ENCODE results near the gene PIN4. TPM values are rescaled to one million over a fixed set of nuclear protein-coding genes. Genes with fewer than 3 reads are reported as not detected.

The PIN4 gene
- polyA plus RNA-seq, 1 donor from 2014 or later, result 49.3 TPM

DNA sequence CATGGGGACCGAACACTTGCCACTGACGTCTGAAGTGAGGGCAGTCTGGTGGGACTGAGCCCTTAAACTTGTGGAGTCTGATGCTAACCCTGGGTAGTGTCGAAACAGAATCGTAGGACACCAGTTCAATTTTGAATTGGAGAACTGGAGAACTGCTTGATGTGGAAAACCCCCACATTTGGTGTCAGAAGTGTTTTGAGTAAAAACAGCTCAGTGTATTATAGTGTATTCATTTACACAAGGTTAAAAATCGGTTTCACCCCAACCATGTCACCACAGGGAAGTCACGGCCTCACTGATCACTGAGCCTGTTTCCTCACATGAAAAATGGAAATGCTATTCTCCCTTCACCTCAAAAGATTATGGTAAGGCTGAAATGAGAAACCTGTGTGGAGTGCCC lies 21.9 kb downstream of the PIN4 start:
- H3K27me3 ChIP-seq (ENCODE audit: insufficient read depth, low read depth, low read length), result no peaks in the 10 kb centered on the region
- no peaks in the 10 kb centered on the region for H3K9me3 ChIP-seq (ENCODE audit: low read length)

DNA sequence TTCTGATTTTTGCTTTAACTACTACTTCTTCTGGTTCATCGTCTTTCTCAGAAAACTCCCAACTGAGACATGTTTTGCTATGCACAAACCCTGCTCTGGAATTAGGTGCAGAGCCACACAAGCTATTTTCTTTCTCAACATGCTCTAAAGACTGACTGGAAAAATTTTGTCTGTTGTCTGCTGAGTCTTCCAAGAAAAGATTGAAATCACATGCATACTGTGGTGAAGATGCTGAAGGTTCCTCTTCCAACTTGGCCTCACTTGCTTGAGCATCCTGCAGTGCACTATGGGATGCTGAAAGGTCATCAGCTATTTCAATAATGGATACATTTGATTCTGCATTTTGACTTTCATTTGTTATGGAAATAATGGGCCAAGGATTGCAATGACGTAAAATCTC lies 24.1 kb downstream of the PIN4 start:
- Histone ChIP-seq H4K20me1 (ENCODE audit: insufficient read depth) (no peaks in the 10 kb centered on the region), H3K9me3 (ENCODE audit: low read length) (no peaks in the 10 kb centered on the region), H3K4me3 (ENCODE audit: low read length) (no peak overlapping the region), H3K27me3 (ENCODE audit: insufficient read depth, low read depth, low read length) (no peaks in the 10 kb centered on the region), H2AFZ (ENCODE audit: low read depth, low read length) (no peak overlapping the region), H3K79me2 (replicated peaks; ENCODE audit: insufficient read depth, low read length) (no peaks in the 10 kb centered on the region), H3K9me2 (ENCODE audit: insufficient read depth, low read length) (no peaks in the 10 kb centered on the region), H3K9ac (ENCODE audit: low read length) (no peak overlapping the region), H3K36me3 (ENCODE audit: insufficient read depth, low read length) (no peaks in the 10 kb centered on the region), H3K4me2 (ENCODE audit: low read length) (no peak overlapping the region), H3F3A (ENCODE audit: insufficient read depth, low read length, poor library complexity, severe bottlenecking) (no peaks in the 10 kb centered on the region), H3K27ac (ENCODE audit: low read length) (no peak overlapping the region)
- TF ChIP-seq EZH2 (IDR thresholded peaks at IDR 0.05; ENCODE audit: borderline replicate concordance, insufficient read depth, low read length, poor library complexity, severe bottlenecking) (no peak), RAD21 (conservative IDR thresholded peaks at IDR 0.05) (no peak), MXI1 (conservative IDR thresholded peaks at IDR 0.05; ENCODE audit: poor library complexity, severe bottlenecking) (no peak), EP300 (conservative IDR thresholded peaks at IDR 0.05; ENCODE audit: poor library complexity, severe bottlenecking) (no peak), POLR2AphosphoS5 (IDR thresholded peaks at IDR 0.05) (no peak), SMC3 (conservative IDR thresholded peaks at IDR 0.05; ENCODE audit: poor library complexity) (no peak), TAF1 (IDR thresholded peaks at IDR 0.05; ENCODE audit: low read depth) (no peak)
- TF ChIP-seq, protein P1, sequence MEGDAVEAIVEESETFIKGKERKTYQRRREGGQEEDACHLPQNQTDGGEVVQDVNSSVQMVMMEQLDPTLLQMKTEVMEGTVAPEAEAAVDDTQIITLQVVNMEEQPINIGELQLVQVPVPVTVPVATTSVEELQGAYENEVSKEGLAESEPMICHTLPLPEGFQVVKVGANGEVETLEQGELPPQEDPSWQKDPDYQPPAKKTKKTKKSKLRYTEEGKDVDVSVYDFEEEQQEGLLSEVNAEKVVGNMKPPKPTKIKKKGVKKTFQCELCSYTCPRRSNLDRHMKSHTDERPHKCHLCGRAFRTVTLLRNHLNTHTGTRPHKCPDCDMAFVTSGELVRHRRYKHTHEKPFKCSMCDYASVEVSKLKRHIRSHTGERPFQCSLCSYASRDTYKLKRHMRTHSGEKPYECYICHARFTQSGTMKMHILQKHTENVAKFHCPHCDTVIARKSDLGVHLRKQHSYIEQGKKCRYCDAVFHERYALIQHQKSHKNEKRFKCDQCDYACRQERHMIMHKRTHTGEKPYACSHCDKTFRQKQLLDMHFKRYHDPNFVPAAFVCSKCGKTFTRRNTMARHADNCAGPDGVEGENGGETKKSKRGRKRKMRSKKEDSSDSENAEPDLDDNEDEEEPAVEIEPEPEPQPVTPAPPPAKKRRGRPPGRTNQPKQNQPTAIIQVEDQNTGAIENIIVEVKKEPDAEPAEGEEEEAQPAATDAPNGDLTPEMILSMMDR (IDR thresholded peaks at IDR 0.05; ENCODE audit: poor library complexity, severe bottlenecking), result no peak
- TF ChIP-seq, protein P2, sequence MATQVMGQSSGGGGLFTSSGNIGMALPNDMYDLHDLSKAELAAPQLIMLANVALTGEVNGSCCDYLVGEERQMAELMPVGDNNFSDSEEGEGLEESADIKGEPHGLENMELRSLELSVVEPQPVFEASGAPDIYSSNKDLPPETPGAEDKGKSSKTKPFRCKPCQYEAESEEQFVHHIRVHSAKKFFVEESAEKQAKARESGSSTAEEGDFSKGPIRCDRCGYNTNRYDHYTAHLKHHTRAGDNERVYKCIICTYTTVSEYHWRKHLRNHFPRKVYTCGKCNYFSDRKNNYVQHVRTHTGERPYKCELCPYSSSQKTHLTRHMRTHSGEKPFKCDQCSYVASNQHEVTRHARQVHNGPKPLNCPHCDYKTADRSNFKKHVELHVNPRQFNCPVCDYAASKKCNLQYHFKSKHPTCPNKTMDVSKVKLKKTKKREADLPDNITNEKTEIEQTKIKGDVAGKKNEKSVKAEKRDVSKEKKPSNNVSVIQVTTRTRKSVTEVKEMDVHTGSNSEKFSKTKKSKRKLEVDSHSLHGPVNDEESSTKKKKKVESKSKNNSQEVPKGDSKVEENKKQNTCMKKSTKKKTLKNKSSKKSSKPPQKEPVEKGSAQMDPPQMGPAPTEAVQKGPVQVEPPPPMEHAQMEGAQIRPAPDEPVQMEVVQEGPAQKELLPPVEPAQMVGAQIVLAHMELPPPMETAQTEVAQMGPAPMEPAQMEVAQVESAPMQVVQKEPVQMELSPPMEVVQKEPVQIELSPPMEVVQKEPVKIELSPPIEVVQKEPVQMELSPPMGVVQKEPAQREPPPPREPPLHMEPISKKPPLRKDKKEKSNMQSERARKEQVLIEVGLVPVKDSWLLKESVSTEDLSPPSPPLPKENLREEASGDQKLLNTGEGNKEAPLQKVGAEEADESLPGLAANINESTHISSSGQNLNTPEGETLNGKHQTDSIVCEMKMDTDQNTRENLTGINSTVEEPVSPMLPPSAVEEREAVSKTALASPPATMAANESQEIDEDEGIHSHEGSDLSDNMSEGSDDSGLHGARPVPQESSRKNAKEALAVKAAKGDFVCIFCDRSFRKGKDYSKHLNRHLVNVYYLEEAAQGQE (IDR thresholded peaks at IDR 0.05; ENCODE audit: borderline replicate concordance), result no peak

More for the DNA sequence above, 21.9 kb downstream of the PIN4 start:
- Histone ChIP-seq H3F3A (ENCODE audit: insufficient read depth, low read length, poor library complexity, severe bottlenecking) (no peaks in the 10 kb centered on the region), H2AFZ (ENCODE audit: low read depth, low read length) (no peak overlapping the region), H3K9ac (ENCODE audit: low read length) (no peak overlapping the region), H3K27ac (ENCODE audit: low read length) (no peak overlapping the region), H3K4me3 (ENCODE audit: low read length) (no peak overlapping the region), H4K20me1 (ENCODE audit: insufficient read depth) (no peaks in the 10 kb centered on the region), H3K4me2 (ENCODE audit: low read length) (no peak overlapping the region), H3K79me2 (replicated peaks; ENCODE audit: insufficient read depth, low read length) (no peaks in the 10 kb centered on the region), H3K9me2 (ENCODE audit: insufficient read depth, low read length) (no peaks in the 10 kb centered on the region), H3K36me3 (ENCODE audit: insufficient read depth, low read length) (no peaks in the 10 kb centered on the region)
- TF ChIP-seq EZH2 (IDR thresholded peaks at IDR 0.05; ENCODE audit: borderline replicate concordance, insufficient read depth, low read length, poor library complexity, severe bottlenecking) (no peak), TAF1 (IDR thresholded peaks at IDR 0.05; ENCODE audit: low read depth) (no peak), RAD21 (conservative IDR thresholded peaks at IDR 0.05) (no peak), EP300 (conservative IDR thresholded peaks at IDR 0.05; ENCODE audit: poor library complexity, severe bottlenecking) (no peak)
- TF ChIP-seq, protein P1 (IDR thresholded peaks at IDR 0.05; ENCODE audit: poor library complexity, severe bottlenecking), result no peak
